GM12878 (cell line): Measurements from ENCODE around the gene ACOT6. TPM values are rescaled to one million over a fixed set of nuclear protein-coding genes. Genes with fewer than 3 reads are reported as not detected.

Experiments used
- ATAC-seq: fragments of 200-7000 bp; cut with Tn5 transposase; 3 replicates; pipeline ENCODE4 v1.9.1; 2020; ENCODE audit warnings: mild to moderate bottlenecking, moderate library complexity
- BruUV-seq: library from RNA; stranded (reverse); fragments of 400-500 nt; replicated peaks from 2 replicates; lab custom pipeline; 2021; lab: Mats Ljungman, UMichigan
- CTCF ChIA-PET: fragments of 300-600 bp; sonication (Branson Sonifier 250); formaldehyde crosslinking; extraction: SDS; loops from one replicate; lab custom pipeline; 2021; ENCODE audit warnings: inconsistent platforms; lab: Yijun Ruan, JAX
- POLR2A ChIA-PET: fragments of 350-600 bp; formaldehyde crosslinking; extraction: SDS; loops from one replicate; lab custom pipeline; 2021; ENCODE audit warnings: inconsistent platforms; lab: Charles Lee
- RAD21 ChIA-PET: fragments of 300-600 bp; sonication (Branson Sonifier 250); formaldehyde crosslinking; loops from one replicate; lab custom pipeline; 2023; ENCODE audit warnings: antibody characterized with exemption; ENCODE audit not compliant: unreplicated experiment; lab: Charles Lee
- SMC1A ChIA-PET: fragments of 300-600 bp; sonication (Branson Sonifier 250); formaldehyde crosslinking; loops from one replicate; lab custom pipeline; 2023; ENCODE audit not compliant: unreplicated experiment, uncharacterized antibody; lab: Charles Lee
- DNase-seq: peaks from one replicate; pipeline ENCODE4 v3.0.0-alpha.2; 2011; ENCODE audit warnings: low read depth, low spot score
- FAIRE-seq: peaks from 3 replicates; lab custom pipeline; 2011; peaks lifted over from hg19 to GRCh38; lab: Jason Lieb, UNC
- H2AFZ ChIP-seq: 2 replicates; pipeline ENCODE4 v1.6.0; 2011; ENCODE audit warnings: low read depth, low read length, control low read depth; ENCODE audit not compliant: control insufficient read depth
- H3K27ac ChIP-seq: 2 replicates; pipeline ENCODE4 v1.5.1; 2011; ENCODE audit warnings: control low read depth; ENCODE audit not compliant: control insufficient read depth, insufficient read depth
- H3K27me3 ChIP-seq, 2 experiments: replicated peaks in 1 of 2; 2 replicates each; pipeline versions ENCODE4 v1.6.0 to v1.6.1; 2011; ENCODE audit warnings: low read length in 1 of 2; ENCODE audit not compliant: control insufficient read depth in 2 of 2, insufficient read depth in 2 of 2
- H3K36me3 ChIP-seq, 2 experiments: 2 replicates each; pipeline ENCODE4 v1.5.1; 2011; ENCODE audit warnings: low read length in 1 of 2; ENCODE audit not compliant: control insufficient read depth in 2 of 2, insufficient read depth in 2 of 2
- H3K4me1 ChIP-seq: 2 replicates; pipeline ENCODE4 v1.6.1; 2011; ENCODE audit warnings: mild to moderate bottlenecking, low read length, moderate library complexity, mixed read lengths; ENCODE audit not compliant: control insufficient read depth, insufficient read depth
- H3K4me2 ChIP-seq: 2 replicates; pipeline ENCODE4 v1.6.0; 2011; ENCODE audit warnings: control low read depth; ENCODE audit not compliant: control insufficient read depth, insufficient read depth
- H3K4me3 ChIP-seq: fragments of 200-600 bp; sonication (generic); 2 replicates; pipeline ENCODE4 v1.5.1; 2016
- H3K79me2 ChIP-seq: 2 replicates; pipeline ENCODE4 v1.6.0; 2011; ENCODE audit warnings: low read length; ENCODE audit not compliant: control insufficient read depth, insufficient read depth
- H3K9ac ChIP-seq: 2 replicates; pipeline ENCODE4 v1.8.0; 2011; ENCODE audit warnings: low read length, control low read depth, mixed read lengths; ENCODE audit not compliant: control insufficient read depth, insufficient read depth
- H3K9me3 ChIP-seq: replicated peaks from 3 replicates; pipeline ENCODE4 v1.5.1; 2011; ENCODE audit warnings: mild to moderate bottlenecking, low read length; ENCODE audit not compliant: control insufficient read depth, insufficient read depth
- H4K20me1 ChIP-seq: 2 replicates; pipeline ENCODE4 v1.6.0; 2011; ENCODE audit not compliant: control insufficient read depth, insufficient read depth
- EED ChIP-seq: sonication (generic); IDR thresholded peaks from 2 replicates; pipeline ENCODE4 v1.6.1; 2016; ENCODE audit warnings: antibody characterized with exemption, low read depth
- WGBS: methylation state at CpG from one replicate; pipeline ENCODE4 v1.1.6; 2016; ENCODE audit warnings: low lambda C conversion rate; ENCODE audit not compliant: insufficient replicate concordance, insufficient coverage; ENCODE audit errors: missing lambda C conversion rate; 5-methylcytosine and 5-hydroxymethylcytosine counted together
- in situ Hi-C: fragments of 300-500 bp; cut with MboI; formaldehyde crosslinking; loops from 9 replicates; pipeline ENCODE4 v1.14.3; 2018; ENCODE audit warnings: mixed read lengths
- intact Hi-C: fragments of 100-400 bp; cut with micrococcal nuclease; formaldehyde crosslinking; loops from one replicate; pipeline ENCODE4 v1.14.2; 2022; ENCODE audit not compliant: unreplicated experiment
- polyA plus RNA-seq, 11 experiments: library from polyadenylated mRNA; depleted of rRNA in 4 of 11; unstranded in 6 of 11; stranded (reverse) in 5 of 11; fragments of >200 nt; fragmentation: Nextera tagmentation in 4 of 11; fragmentation: Illumina TruSeq in 1 of 11; extraction: Ambion mirVana in 4 of 11; extraction: Trizol in 1 of 11; gene quantifications; 1 replicate in 1 of 11; 2 replicates in 10 of 11; pipeline versions ENCODE4 v1.2.1 to v1.2.3, GENCODE V29; 2011 to 2016; ENCODE audit warnings: inconsistent platforms in 2 of 11, missing spikeins in 2 of 11, low read depth in 1 of 11
- total RNA-seq, 4 experiments: library from RNA; depleted of rRNA in 3 of 4; stranded (reverse); fragments of >200 nt in 3 of 4; fragmentation: Illumina TruSeq in 1 of 4; extraction: Trizol in 1 of 4; gene quantifications; 2 replicates each; pipeline versions ENCODE4 v1.2.1 to v1.2.3, GENCODE V29; 2013 to 2021

The ACOT6 gene
- total and polyA plus RNA-seq, 10 of the 15 experiments (the other 5 are each of a cell fraction or from before 2014, with no cell fraction given): not detected

GRCh38 chr14:73630009-73630780, 17.9 kb downstream of the ACOT6 start:
- ChIA-PET POLR2A (no interaction called here), RAD21 (interaction anchor here (0.6 to 1.5 kb wide), 3 partner anchors 9 to 630 kb away, joined by 3 to 4 read pairs (median 3); no protein-coding TSS in a partner anchor), CTCF (interaction anchor here (0.9 to 13.1 kb wide), 6 partner anchors 9 to 457 kb away, joined by 3 to 220 read pairs (median 4); partner anchors contain the start of gene DNAL1), SMC1A (interaction anchor here (1.0 to 1.6 kb wide), 4 partner anchors 11 to 1113 kb away, joined by 3 to 4 read pairs (median 4); no protein-coding TSS in a partner anchor)
- no peak overlapping the region for H3K4me2 ChIP-seq
- no peak overlapping the region for H3K27ac ChIP-seq
- no peaks in the 10 kb centered on the region for H4K20me1 ChIP-seq
- H3K27me3 ChIP-seq: peaks cover 0 to 3% of the 10 kb centered on the region in 2 experiments; a peak in 1 of 4 replicates
- H3K4me1 ChIP-seq: peaks cover 8% of the 10 kb centered on the region
- FAIRE-seq (no peak), DNase-seq (no peak), ATAC-seq (no peak)
- no TSS peak for BruUV-seq
- no peaks in the 10 kb centered on the region for H3K79me2 ChIP-seq
- TF ChIP-seq EED: no peak
- H3K9ac ChIP-seq: no peak overlapping the region
- no peak overlapping the region for H3K4me3 ChIP-seq
- H3K36me3 ChIP-seq: no peaks in the 10 kb centered on the region
- intact Hi-C loops (loop anchor here (5.0 to 10.0 kb wide), 3 partner anchors 82 to 405 kb away; partner anchors contain the start of gene PNMA1), in situ Hi-C loops (loop anchor here (5.0 kb wide), 1 partner anchor 123 kb away; no protein-coding TSS in a partner anchor)
- WGBS: 61% methylated on average over 10 of the region's 10 CpGs
- no peak overlapping the region for H2AFZ ChIP-seq
- no peaks in the 10 kb centered on the region for H3K9me3 ChIP-seq
